NCI-H187 (cell line): Measurements from ENCODE around the gene NEK4.
"Not testable (repeated sequence)": the region's sequence is repeated elsewhere in the genome, so short reads cannot be mapped to it uniquely, and the experiment has no call there.

ENCODE experiments used
- DNase-seq, 2 experiments: peaks; one replicate each; lab custom pipeline; 2025; lab: John Stamatoyannopoulos, UW

Gene NEK4

GRCh38 chr3:52696830-52697631 is 73.7 kb downstream of the NEK4 start:
- DNase-seq = no peak

GRCh38 chr3:52695798-52696671 is 74.7 kb downstream of the NEK4 start:
- no peak for DNase-seq

DNA sequence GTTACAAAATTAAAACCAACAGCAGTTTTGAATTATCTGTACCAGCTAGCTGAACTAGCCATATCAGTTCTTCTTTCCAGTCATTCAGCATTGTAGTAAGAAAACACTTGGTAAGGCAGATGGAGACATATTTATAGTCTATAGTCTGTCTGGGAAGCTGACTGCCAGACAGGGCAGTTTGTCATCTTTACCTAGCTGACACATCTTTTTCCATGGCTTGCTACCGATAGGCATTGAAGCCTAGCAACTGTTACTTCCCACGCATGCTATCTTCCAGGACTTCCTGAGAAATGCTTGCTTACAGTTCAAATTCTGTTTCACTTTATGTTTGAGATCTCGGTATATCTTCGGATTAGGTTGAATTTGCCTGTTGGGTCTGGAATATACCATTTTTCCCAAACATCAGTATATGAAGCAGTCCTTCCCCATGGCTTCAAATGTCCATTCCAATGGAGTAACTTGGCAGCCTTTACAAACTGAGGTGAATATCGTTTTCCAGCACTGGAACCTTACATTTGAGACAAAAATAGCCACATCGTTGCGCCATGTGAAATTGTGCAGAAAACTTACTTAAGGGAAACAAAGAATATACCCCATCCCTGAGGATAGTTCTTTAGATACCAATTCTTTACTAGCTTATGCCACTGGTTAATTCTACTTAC is 76.1 kb downstream of the NEK4 start:
- no peak for DNase-seq

DNA sequence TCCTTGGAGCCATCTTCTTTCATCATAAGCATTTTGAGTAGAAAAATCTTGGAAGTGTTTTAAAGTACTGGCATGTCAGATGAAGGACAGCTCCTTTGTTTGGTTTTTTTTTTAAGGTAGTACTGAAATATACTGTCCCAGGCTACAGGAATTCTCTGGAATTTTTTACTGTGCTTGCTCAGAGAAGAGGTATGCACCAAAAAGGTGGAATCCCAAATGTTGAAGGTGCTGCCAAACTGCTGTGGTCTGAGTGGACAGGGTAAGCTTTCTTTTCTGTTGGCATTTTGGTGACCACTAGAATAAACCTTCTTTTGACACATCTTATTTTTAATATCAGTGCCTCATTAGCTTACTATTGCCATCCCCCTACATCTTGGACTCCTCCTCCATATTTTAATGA is 77.7 kb downstream of the NEK4 start:
- DNase-seq = no peak

DNA sequence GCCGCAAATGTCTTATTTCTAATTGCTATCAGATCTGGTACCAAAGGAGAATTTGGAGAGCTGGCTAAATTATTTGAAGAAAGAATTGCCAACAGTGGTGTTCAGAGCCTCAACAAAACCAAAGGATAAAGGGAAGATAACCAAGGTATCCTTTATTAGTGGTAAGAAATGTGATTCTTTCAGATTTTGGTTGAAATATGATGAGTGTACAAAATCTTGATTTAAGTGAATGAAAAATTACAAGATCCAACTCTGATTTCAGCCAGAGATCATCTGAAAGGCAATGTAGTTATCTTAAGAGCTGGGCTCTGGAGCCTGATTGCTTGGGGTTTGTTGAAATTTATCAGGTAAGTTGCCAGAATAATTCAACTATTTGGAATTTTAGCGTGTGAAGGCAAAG is 80.2 kb downstream of the NEK4 start:
- DNase-seq = no peak

DNA sequence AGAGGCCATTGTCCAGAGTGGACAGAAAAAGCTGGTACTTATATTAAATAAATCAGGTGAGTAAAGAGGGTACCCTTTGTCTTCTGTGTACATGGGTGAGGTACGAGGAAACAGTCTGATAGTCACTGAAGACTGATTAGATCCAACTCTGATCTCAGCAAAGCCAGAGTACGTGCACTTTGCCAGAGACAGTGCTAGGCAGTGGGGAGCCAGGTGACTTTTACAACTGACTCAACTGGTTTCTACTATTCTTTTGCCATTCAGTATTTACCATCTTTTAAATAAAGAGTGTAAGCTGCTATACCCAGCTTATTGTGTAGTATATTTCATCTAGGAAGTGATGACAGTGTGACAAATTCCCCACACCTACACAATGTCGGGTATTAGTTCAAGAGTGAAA is 81.6 kb downstream of the NEK4 start:
- no peak for DNase-seq

- DNase-seq = no peak
Observed at GRCh38 chr3:52688266-52688665, 82.5 kb downstream of the NEK4 start.

- peak; percentile 48 to 56 for DNase-seq
Observed at GRCh38 chr3:52685709-52686691, 84.7 kb downstream of the NEK4 start, which contains the start of the genes GNL3 and PBRM1. Gene GNL3, plus strand, starts transcription at chr3:52686032. Its CDS starts 61 bp downstream, at chr3:52686093. Gene PBRM1, minus strand, starts transcription at chr3:52685913.

DNA sequence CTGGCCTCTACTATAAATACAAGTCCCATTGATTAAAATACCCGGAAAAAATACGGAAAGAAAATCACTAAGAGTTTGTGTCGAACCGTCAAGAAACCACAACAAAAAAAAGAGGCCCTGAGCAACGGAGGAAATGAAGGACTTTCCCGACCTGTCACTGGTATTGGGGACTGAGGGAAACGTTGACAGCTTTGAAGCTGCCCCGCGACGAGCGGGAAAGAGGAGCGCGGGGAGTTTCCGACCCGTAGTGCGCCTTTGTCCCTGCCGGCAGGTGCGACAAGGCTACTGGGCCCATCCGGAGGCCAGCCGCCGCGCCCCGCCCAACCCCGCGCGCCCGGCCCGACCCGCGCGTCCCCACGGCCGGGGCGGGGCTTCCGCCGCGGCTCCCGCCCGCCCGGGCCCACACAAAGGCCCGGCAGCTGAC is 85.4 kb downstream of the NEK4 start:
- DNase-seq = peak; percentile 48 to 72

- no peak for DNase-seq
Observed at GRCh38 chr3:52684184-52684583, 86.6 kb downstream of the NEK4 start.

GRCh38 chr3:52683611-52684010 is 87.1 kb downstream of the NEK4 start:
- DNase-seq = no peak

- DNase-seq = no peak
Observed at GRCh38 chr3:52682016-52682415, 88.7 kb downstream of the NEK4 start.

- no peak for DNase-seq
Observed at GRCh38 chr3:52681596-52681995, 89.1 kb downstream of the NEK4 start.

DNA sequence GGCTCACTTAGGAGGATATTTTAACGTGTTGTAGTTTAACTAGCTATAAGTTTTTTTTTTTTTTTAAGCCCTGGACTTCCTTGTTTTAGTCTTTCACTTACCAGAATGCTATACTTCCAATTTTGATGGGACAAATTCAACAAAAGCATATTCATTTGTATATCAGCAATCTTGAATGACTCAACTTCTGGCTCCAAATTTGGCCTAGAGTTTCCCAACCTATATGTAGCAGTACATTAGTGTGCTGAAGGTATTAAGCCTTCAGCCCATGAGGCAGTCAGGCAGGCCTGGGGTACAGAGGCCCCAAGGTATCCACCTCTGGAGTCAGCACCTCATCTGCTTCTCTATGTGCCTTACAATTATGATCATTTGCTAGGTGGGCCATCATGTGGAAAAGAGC is 90.9 kb downstream of the NEK4 start:
- no peak for DNase-seq

DNA sequence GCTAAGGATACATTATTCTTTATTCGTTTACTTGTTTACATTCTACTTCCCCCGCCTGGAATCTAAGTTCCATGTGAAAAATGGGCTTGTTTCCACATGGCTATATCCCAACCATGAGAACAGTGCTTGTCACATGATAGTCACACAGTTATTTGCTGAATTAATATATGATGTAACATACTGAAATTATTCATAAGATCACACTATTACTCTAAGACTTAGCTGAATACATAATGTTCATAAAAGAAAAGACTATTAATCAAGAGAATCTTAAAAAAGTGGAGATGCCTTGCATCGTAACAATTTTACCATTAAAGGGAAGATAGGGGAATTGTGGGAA is 91.6 kb downstream of the NEK4 start:
- DNase-seq = no peak

- no peak for DNase-seq
Observed at GRCh38 chr3:52678265-52679198, 92.2 kb downstream of the NEK4 start.

DNA sequence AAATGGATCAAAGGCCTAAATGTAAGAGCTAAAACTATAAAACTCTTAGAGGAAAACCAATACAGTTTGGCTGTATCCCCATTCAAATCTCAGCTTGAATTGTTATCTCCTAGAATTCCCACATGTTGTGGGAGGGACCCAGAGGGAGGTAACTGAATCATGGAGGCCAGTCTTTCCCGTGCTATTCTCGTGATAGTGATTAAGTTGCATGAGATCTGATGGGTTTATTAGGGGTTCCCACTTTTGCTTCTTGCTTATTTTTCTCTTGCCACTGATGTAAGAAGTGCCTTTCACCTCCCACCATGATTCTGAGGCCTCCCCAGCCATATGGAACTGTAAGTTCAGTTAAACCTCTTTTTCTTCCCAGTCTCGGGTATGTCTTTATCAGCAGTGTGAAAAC is 94.5 kb downstream of the NEK4 start:
- not testable (repeated sequence) for DNase-seq

DNA sequence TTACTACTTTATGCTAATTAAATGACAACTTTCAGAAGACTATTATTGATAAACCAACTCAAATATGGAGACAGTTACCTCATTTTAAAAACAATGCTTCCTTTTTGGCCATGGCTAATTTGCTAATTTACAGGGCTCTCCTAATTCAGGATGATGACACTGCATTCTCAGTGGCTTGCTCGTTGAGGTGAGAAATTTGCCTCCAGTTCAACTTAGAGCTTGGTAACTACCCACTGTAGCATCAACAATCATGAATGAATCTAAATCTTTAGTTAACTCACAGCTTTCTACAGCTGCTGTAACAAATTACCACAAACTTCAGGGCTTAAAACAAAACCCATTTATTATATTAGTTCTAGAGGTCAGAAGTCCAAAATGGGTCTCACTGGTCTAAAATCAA is 99.1 kb downstream of the NEK4 start:
- DNase-seq = no peak

- no peak for DNase-seq
Observed at GRCh38 chr3:52670621-52671521, 99.9 kb downstream of the NEK4 start.
